Activated CD8-positive, alpha-beta memory T cell treated with anti-CD3 and anti-CD28 coated beads, Interleukin-2, amount 10 ng/mL, durations not matched to agents 7 days and 5 days (primary cell): ENCODE measurements around the gene KYAT1. TPM values are rescaled to one million over a fixed set of nuclear protein-coding genes. Genes with fewer than 3 reads are reported as not detected.
"Not testable (repeated sequence)": the region's sequence is repeated elsewhere in the genome, so short reads cannot be mapped to it uniquely, and the experiment has no call there.

ENCODE experiments used
- ATAC-seq: fragments of 150-1000 bp; cut with Tn5 transposase; one replicate; pipeline ENCODE4 v1.10.0; 2021; ENCODE audit warnings: moderate library complexity
- CTCF ChIA-PET: fragments of 350-600 bp; sonication (Branson Sonifier 250); formaldehyde crosslinking; loops from one replicate; lab custom pipeline; 2021; ENCODE audit warnings: antibody characterized with exemption; lab: Charles Lee
- DNase-seq: peaks from one replicate; pipeline ENCODE4 v3.0.0-alpha.2; 2020
- H3K27ac Mint-ChIP-seq: one replicate; pipeline ENCODE4 v1.8.0; 2021; ENCODE audit warnings: mild to moderate bottlenecking, mixed read lengths
- H3K27me3 Mint-ChIP-seq: one replicate; pipeline ENCODE4 v1.8.0; 2021; ENCODE audit warnings: mixed read lengths
- H3K36me3 Mint-ChIP-seq: one replicate; pipeline ENCODE4 v1.8.0; 2021; ENCODE audit warnings: mild to moderate bottlenecking, mixed read lengths
- H3K4me1 Mint-ChIP-seq: one replicate; pipeline ENCODE4 v1.8.0; 2021; ENCODE audit warnings: mixed read lengths
- H3K4me3 Mint-ChIP-seq: one replicate; pipeline ENCODE4 v1.8.0; 2021; ENCODE audit warnings: mild to moderate bottlenecking, moderate library complexity, mixed read lengths
- H3K9me3 Mint-ChIP-seq: one replicate; pipeline ENCODE4 v1.8.0; 2022; ENCODE audit warnings: low read depth, mixed read lengths
- total RNA-seq, 2 experiments: library from RNA; stranded (reverse); gene quantifications; one replicate each; pipeline ENCODE4 v1.2.3, GENCODE V29; 2021

Gene KYAT1
- total RNA-seq, 2 experiments from 2014 or later: 12.7 to 20.6 TPM

- H3K27me3 Mint-ChIP-seq: no peaks in the 10 kb centered on the region
Observed at GRCh38 chr9:128861501-128861900, 20.2 kb downstream of the KYAT1 start.

GRCh38 chr9:128860937-128861336 is 20.8 kb downstream of the KYAT1 start:
- Mint-ChIP-seq H3K27me3 (no peaks in the 10 kb centered on the region), H3K9me3 (no peaks in the 10 kb centered on the region), H3K27ac (no peak overlapping the region), H3K4me3 (no peak overlapping the region), H3K4me1 (peaks cover 6% of the 10 kb centered on the region), H3K36me3 (no peaks in the 10 kb centered on the region)
- CTCF ChIA-PET: interaction anchor here (0.8 to 9.8 kb wide), 4 partner anchors 15 to 78 kb away, joined by 3 to 162 read pairs (median 4); no protein-coding TSS in a partner anchor
- DNase-seq (no peak), ATAC-seq (no peak)

More at GRCh38 chr9:128861501-128861900, 20.2 kb downstream of the KYAT1 start:
- no peak for ATAC-seq
- H3K4me3 Mint-ChIP-seq: no peak overlapping the region
- no peak overlapping the region for H3K27ac Mint-ChIP-seq
- CTCF ChIA-PET: interaction anchor here (0.5 to 9.8 kb wide), 9 partner anchors 8 to 164 kb away, joined by 3 to 162 read pairs (median 3); no protein-coding TSS in a partner anchor
- no peaks in the 10 kb centered on the region for H3K9me3 Mint-ChIP-seq
- no peaks in the 10 kb centered on the region for H3K36me3 Mint-ChIP-seq
- peaks cover 6% of the 10 kb centered on the region for H3K4me1 Mint-ChIP-seq
- DNase-seq: no peak

GRCh38 chr9:128858476-128858875 is 23.3 kb downstream of the KYAT1 start:
- H3K4me1 Mint-ChIP-seq, H3K27ac Mint-ChIP-seq, H3K9me3 Mint-ChIP-seq, H3K36me3 Mint-ChIP-seq, H3K4me3 Mint-ChIP-seq, ATAC-seq, H3K27me3 Mint-ChIP-seq, CTCF ChIA-PET, DNase-seq: not testable (repeated sequence)

GRCh38 chr9:128854454-128854853 is 27.3 kb downstream of the KYAT1 start:
- peaks cover 11% of the 10 kb centered on the region for H3K36me3 Mint-ChIP-seq
- H3K4me3 Mint-ChIP-seq, H3K4me1 Mint-ChIP-seq, H3K27ac Mint-ChIP-seq, DNase-seq, H3K9me3 Mint-ChIP-seq, ATAC-seq, H3K27me3 Mint-ChIP-seq: not testable (repeated sequence)
- CTCF ChIA-PET: interaction anchor here (1.4 to 3.1 kb wide), 3 partner anchors 9 to 72 kb away, joined by 3 to 25 read pairs (median 7); partner anchors contain the start of gene ENDOG

GRCh38 chr9:128852646-128853045 is 29.1 kb downstream of the KYAT1 start:
- H3K4me3 Mint-ChIP-seq, ATAC-seq, H3K9me3 Mint-ChIP-seq, H3K4me1 Mint-ChIP-seq, H3K27ac Mint-ChIP-seq, H3K27me3 Mint-ChIP-seq, DNase-seq: not testable (repeated sequence)
- H3K36me3 Mint-ChIP-seq: peaks cover 13% of the 10 kb centered on the region
- CTCF ChIA-PET: interaction anchor here (0.7 to 3.1 kb wide), 9 partner anchors 9 to 295 kb away, joined by 3 to 25 read pairs (median 3); partner anchors contain the start of genes DOLPP1 and ENDOG

GRCh38 chr9:128851779-128852600 is 29.8 kb downstream of the KYAT1 start:
- not testable (repeated sequence) for H3K4me1 Mint-ChIP-seq, H3K9me3 Mint-ChIP-seq, DNase-seq, H3K27ac Mint-ChIP-seq, H3K27me3 Mint-ChIP-seq, H3K4me3 Mint-ChIP-seq
- CTCF ChIA-PET: interaction anchor here (0.7 to 3.1 kb wide), 8 partner anchors 11 to 295 kb away, joined by 3 to 25 read pairs (median 3); partner anchors contain the start of genes DOLPP1 and ENDOG
- peak; percentile 42 for ATAC-seq
- H3K36me3 Mint-ChIP-seq: peaks cover 13% of the 10 kb centered on the region

- CTCF ChIA-PET: interaction anchor here (1.5 to 1.7 kb wide), 2 partner anchors 12 to 17 kb away, joined by 4 read pairs; no protein-coding TSS in a partner anchor
- not testable (repeated sequence) for H3K4me3 Mint-ChIP-seq, DNase-seq, H3K4me1 Mint-ChIP-seq, ATAC-seq, H3K27me3 Mint-ChIP-seq, H3K27ac Mint-ChIP-seq, H3K9me3 Mint-ChIP-seq
- H3K36me3 Mint-ChIP-seq: peaks cover 13% of the 10 kb centered on the region
Observed at GRCh38 chr9:128851024-128851423, 30.7 kb downstream of the KYAT1 start.

GRCh38 chr9:128847803-128848202 is 33.9 kb downstream of the KYAT1 start:
- peaks cover 13% of the 10 kb centered on the region for H3K36me3 Mint-ChIP-seq
- H3K27ac Mint-ChIP-seq: no peak overlapping the region
- H3K4me3 Mint-ChIP-seq: no peak overlapping the region
- ATAC-seq: no peak
- peaks cover 4% of the 10 kb centered on the region for H3K9me3 Mint-ChIP-seq
- CTCF ChIA-PET: interaction anchor here (1.5 kb wide), 1 partner anchor 16 kb away, joined by 4 read pairs; no protein-coding TSS in a partner anchor
- DNase-seq: no peak
- H3K27me3 Mint-ChIP-seq: no peaks in the 10 kb centered on the region
- no peaks in the 10 kb centered on the region for H3K4me1 Mint-ChIP-seq

GRCh38 chr9:128846680-128847030 is 35.1 kb downstream of the KYAT1 start:
- no peaks in the 10 kb centered on the region for H3K4me1 Mint-ChIP-seq
- no peak for DNase-seq
- H3K9me3 Mint-ChIP-seq: peaks cover 4% of the 10 kb centered on the region
- peaks cover 14% of the 10 kb centered on the region for H3K36me3 Mint-ChIP-seq
- CTCF ChIA-PET: interaction anchor here (1.2 to 2.7 kb wide), 3 partner anchors 17 to 81 kb away, joined by 4 to 6 read pairs (median 4); partner anchors contain the start of gene SPOUT1
- no peak overlapping the region for H3K27ac Mint-ChIP-seq
- no peaks in the 10 kb centered on the region for H3K27me3 Mint-ChIP-seq
- ATAC-seq: no peak
- H3K4me3 Mint-ChIP-seq: no peak overlapping the region

GRCh38 chr9:128845186-128845931 is 36.4 kb downstream of the KYAT1 start:
- H3K9me3 Mint-ChIP-seq: peaks cover 4% of the 10 kb centered on the region
- H3K36me3 Mint-ChIP-seq: peaks cover 6% of the 10 kb centered on the region
- DNase-seq: no peak
- no peaks in the 10 kb centered on the region for H3K4me1 Mint-ChIP-seq
- no peak overlapping the region for H3K27ac Mint-ChIP-seq
- CTCF ChIA-PET: interaction anchor here (2.4 to 2.7 kb wide), 2 partner anchors 27 to 82 kb away, joined by 6 to 8 read pairs; partner anchors contain the start of gene ENDOG
- H3K4me3 Mint-ChIP-seq: no peak overlapping the region
- no peaks in the 10 kb centered on the region for H3K27me3 Mint-ChIP-seq
- no peak for ATAC-seq

- not testable (repeated sequence) for H3K27ac Mint-ChIP-seq, H3K36me3 Mint-ChIP-seq, ATAC-seq, H3K9me3 Mint-ChIP-seq, H3K27me3 Mint-ChIP-seq, DNase-seq, H3K4me3 Mint-ChIP-seq, H3K4me1 Mint-ChIP-seq
- CTCF ChIA-PET: interaction anchor here (1.6 to 1.7 kb wide), 2 partner anchors 85 to 480 kb away, joined by 6 read pairs; no protein-coding TSS in a partner anchor
Observed at GRCh38 chr9:128843171-128843570, 38.6 kb downstream of the KYAT1 start.

- no peak for DNase-seq
- Mint-ChIP-seq H3K4me1 (no peaks in the 10 kb centered on the region), H3K4me3 (no peak overlapping the region), H3K27ac (no peak overlapping the region), H3K27me3 (no peaks in the 10 kb centered on the region), H3K36me3 (peaks cover 1% of the 10 kb centered on the region), H3K9me3 (no peaks in the 10 kb centered on the region)
- CTCF ChIA-PET: no interaction called here
- ATAC-seq: no peak
Observed at GRCh38 chr9:128841694-128842492, 39.9 kb downstream of the KYAT1 start.
